Kidney (tissue), 14 donors: ENCODE data around the gene COX6A2. TPM values are rescaled to one million over a fixed set of nuclear protein-coding genes. Genes with fewer than 3 reads are reported as not detected.
A peak's percentile ranks its signal among the peaks of the same experiment; 100 is the strongest.

Experiments used
- DNase-seq, 5 donors: peaks; one replicate each; pipeline ENCODE4 v3.0.0-alpha.2; 2013 to 2020
- FAIRE-seq: peaks from 2 replicates; lab custom pipeline; 2012; peaks lifted over from hg19 to GRCh38; lab: Jason Lieb, UNC
- H3K27ac ChIP-seq, 2 donors: one replicate each; pipeline ENCODE4 v1.7.0; 2013; ENCODE audit warnings: low read depth in 2 of 2, low read length in 2 of 2, inconsistent platforms in 1 of 2
- H3K27me3 ChIP-seq: one replicate; pipeline ENCODE4 v1.7.1; 2013; ENCODE audit warnings: low read length, inconsistent platforms; ENCODE audit not compliant: control insufficient read depth, insufficient read depth
- H3K36me3 ChIP-seq, 3 donors: one replicate each; pipeline versions ENCODE4 v1.7.0 to v1.7.1; 2013; ENCODE audit warnings: low read length in 3 of 3, control low read depth in 1 of 3, inconsistent platforms in 1 of 3; ENCODE audit not compliant: insufficient read depth in 3 of 3, control insufficient read depth in 2 of 3
- H3K4me1 ChIP-seq, 3 donors: one replicate each; pipeline versions ENCODE4 v1.7.0 to v1.7.1; 2013; ENCODE audit warnings: low read length in 3 of 3, inconsistent platforms in 1 of 3, low read depth in 1 of 3; ENCODE audit not compliant: control insufficient read depth in 2 of 3, insufficient read depth in 2 of 3
- H3K4me3 ChIP-seq, 3 donors: one replicate each; pipeline versions ENCODE4 v1.7.0 to v1.8.1; 2013; ENCODE audit warnings: low read length in 3 of 3, control low read depth in 1 of 3, inconsistent platforms in 1 of 3
- H3K9ac ChIP-seq, 3 donors: one replicate each; pipeline versions ENCODE4 v1.7.0 to v1.7.1; 2013; ENCODE audit warnings: low read length in 3 of 3, control low read depth in 1 of 3, inconsistent platforms in 1 of 3
- H3K9me3 ChIP-seq, 3 donors: one replicate each; pipeline versions ENCODE4 v1.7.0 to v1.7.1; 2013; ENCODE audit warnings: low read length in 3 of 3, control low read depth in 1 of 3, inconsistent platforms in 1 of 3; ENCODE audit not compliant: control insufficient read depth in 2 of 3, insufficient read depth in 1 of 3
- intact Hi-C: fragments of 100-400 bp; cut with DNase I; formaldehyde crosslinking; loops from one replicate; pipeline ENCODE4 v1.11.1; 2022
- polyA plus RNA-seq: library from polyadenylated mRNA; stranded (reverse); fragments of 350-450 nt; fragmentation: Illumina TruSeq; extraction: RNeasy Lipid Tissue Mini Kit (QIAGEN cat#74804); gene quantifications from one replicate; pipeline ENCODE4 v1.2.3, GENCODE V29; 2014; ENCODE audit warnings: low read depth, low replicate concordance; ENCODE audit not compliant: insufficient read depth
- total RNA-seq: library from RNA; stranded (reverse); fragmentation: NEBNext Ultra II Directional; extraction: Animal tissue kit (Norgen Biotek cat#: 25700); gene quantifications from one replicate; pipeline ENCODE4 v1.2.1, GENCODE V29; 2021
- TF ChIP-seq, protein P1 (sequence below): IDR thresholded peaks from 3 replicates; pipeline ENCODE4 v1.5.1; 2012; ENCODE audit warnings: mild to moderate bottlenecking, moderate library complexity, borderline replicate concordance; ENCODE audit not compliant: insufficient read depth; ENCODE audit errors: extremely low read depth
- donor health status: control.
- donor health status: control.
- donor health status: control.
- donor health status: control.
- donor health status: control.
- donor health status: DM: yes; HTN: yes; CAD: no.
- donor health status: Normal renal cell carcinoma (clear cell type).

COX6A2 gene
- total and polyA plus RNA-seq, 2 donors from 2014 or later = 5.5 TPM; not detected in 1

GRCh38 chr16:31464781-31465260 is 36.7 kb upstream of the COX6A2 start:
- Histone ChIP-seq H3K27ac (no peak overlapping the region), H3K36me3 (peaks cover 0 to 10% (median 2%) of the 10 kb centered on the region in 3 donors), H3K4me1 (peaks cover 3 to 12% (median 5%) of the 10 kb centered on the region in 3 donors), H3K9ac (no peak overlapping the region), H3K27me3 (no peaks in the 10 kb centered on the region), H3K4me3 (no peak overlapping the region), H3K9me3 (no peaks in the 10 kb centered on the region)
- TF ChIP-seq, protein P1, sequence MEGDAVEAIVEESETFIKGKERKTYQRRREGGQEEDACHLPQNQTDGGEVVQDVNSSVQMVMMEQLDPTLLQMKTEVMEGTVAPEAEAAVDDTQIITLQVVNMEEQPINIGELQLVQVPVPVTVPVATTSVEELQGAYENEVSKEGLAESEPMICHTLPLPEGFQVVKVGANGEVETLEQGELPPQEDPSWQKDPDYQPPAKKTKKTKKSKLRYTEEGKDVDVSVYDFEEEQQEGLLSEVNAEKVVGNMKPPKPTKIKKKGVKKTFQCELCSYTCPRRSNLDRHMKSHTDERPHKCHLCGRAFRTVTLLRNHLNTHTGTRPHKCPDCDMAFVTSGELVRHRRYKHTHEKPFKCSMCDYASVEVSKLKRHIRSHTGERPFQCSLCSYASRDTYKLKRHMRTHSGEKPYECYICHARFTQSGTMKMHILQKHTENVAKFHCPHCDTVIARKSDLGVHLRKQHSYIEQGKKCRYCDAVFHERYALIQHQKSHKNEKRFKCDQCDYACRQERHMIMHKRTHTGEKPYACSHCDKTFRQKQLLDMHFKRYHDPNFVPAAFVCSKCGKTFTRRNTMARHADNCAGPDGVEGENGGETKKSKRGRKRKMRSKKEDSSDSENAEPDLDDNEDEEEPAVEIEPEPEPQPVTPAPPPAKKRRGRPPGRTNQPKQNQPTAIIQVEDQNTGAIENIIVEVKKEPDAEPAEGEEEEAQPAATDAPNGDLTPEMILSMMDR = no peak
- DNase-seq (peak in 1 of 5 donors; percentile 62), FAIRE-seq (no peak)
- intact Hi-C loops = no loop called here

- DNase-seq (peak in 1 of 5 donors; percentile 74), FAIRE-seq (no peak)
- TF ChIP-seq, protein P1 = no peak
- peaks cover 0 to 10% (median 2%) of the 10 kb centered on the region in 3 donors for H3K36me3 ChIP-seq
- H3K4me3 ChIP-seq = no peak overlapping the region
- H3K4me1 ChIP-seq = peaks cover 3 to 12% (median 5%) of the 10 kb centered on the region in 3 donors
- intact Hi-C loops = no loop called here
- H3K9me3 ChIP-seq = no peaks in the 10 kb centered on the region
- no peaks in the 10 kb centered on the region for H3K27me3 ChIP-seq
- no peak overlapping the region for H3K9ac ChIP-seq
- H3K27ac ChIP-seq = no peak overlapping the region
Measured at GRCh38 chr16:31464348-31464769, 36.2 kb upstream of the COX6A2 start.

DNA sequence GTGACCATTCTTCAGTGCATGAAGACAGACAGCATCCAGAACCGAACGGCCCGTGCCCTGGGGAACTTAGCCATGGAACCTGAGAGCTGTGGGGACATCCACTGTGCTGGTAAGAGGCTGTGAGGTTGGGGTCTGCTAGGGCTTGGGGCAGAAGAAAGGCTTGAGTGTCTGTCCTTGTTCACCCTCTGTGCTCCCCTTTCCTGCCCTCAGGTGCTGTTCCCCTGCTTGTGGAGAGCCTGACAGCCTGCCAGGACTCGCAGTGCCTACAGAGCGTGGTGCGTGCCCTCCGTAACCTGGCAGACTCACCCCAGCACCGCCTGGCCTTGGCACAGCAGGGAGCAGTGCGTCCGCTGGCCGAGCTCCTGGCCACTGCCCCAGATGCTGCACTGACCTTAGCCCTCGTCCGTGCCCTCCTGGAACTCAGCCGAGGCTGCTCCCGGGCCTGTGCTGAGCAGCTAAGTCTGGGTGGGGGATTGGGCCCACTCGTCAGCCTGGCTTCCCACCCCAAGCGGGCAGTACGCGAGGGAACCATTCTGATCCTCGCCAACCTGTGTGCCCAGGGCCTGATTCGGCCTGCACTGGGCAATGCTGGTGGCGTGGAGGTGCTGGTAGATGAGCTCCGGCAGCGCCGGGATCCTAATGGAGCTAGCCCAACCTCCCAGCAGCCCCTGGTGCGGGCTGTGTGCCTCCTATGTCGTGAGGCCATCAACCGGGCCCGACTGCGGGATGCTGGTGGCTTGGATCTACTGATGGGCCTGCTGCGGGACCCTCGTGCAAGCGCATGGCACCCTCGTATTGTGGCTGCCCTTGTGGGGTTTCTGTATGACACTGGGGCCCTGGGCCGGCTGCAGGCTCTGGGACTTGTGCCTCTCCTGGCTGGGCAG is 34.0 kb upstream of the COX6A2 start:
- H3K27ac ChIP-seq = no peak overlapping the region
- intact Hi-C loops = no loop called here
- H3K9ac ChIP-seq = no peak overlapping the region
- FAIRE-seq (no peak), DNase-seq (peak in 1 of 5 donors; percentile 77)
- TF ChIP-seq, protein P1 = no peak
- H3K9me3 ChIP-seq = no peaks in the 10 kb centered on the region
- peaks cover 3 to 18% (median 13%) of the 10 kb centered on the region in 3 donors for H3K4me1 ChIP-seq
- H3K36me3 ChIP-seq = peaks cover 0 to 7% (median 2%) of the 10 kb centered on the region in 3 donors
- no peaks in the 10 kb centered on the region for H3K27me3 ChIP-seq
- H3K4me3 ChIP-seq = no peak overlapping the region
